Endothelial cell (in vitro differentiated cells): Measurements from ENCODE around the gene ACSM3. TPM values are rescaled to one million over a fixed set of nuclear protein-coding genes. Genes with fewer than 3 reads are reported as not detected.

ENCODE experiments used
- DNase-seq: peaks from one replicate; pipeline ENCODE4 v3.0.0; 2021; ENCODE audit warnings: low spot score
- H3K27ac Mint-ChIP-seq: one replicate; pipeline ENCODE4 v1.8.0; 2021; ENCODE audit warnings: mixed read lengths, inconsistent platforms; ENCODE audit not compliant: unreplicated experiment
- H3K27me3 Mint-ChIP-seq: one replicate; pipeline ENCODE4 v1.8.0; 2021; ENCODE audit warnings: mild to moderate bottlenecking, moderate library complexity, mixed read lengths, inconsistent platforms; ENCODE audit not compliant: unreplicated experiment
- H3K36me3 Mint-ChIP-seq: one replicate; pipeline ENCODE4 v1.8.0; 2021; ENCODE audit warnings: mild to moderate bottlenecking, low read depth, mixed read lengths, inconsistent platforms; ENCODE audit not compliant: unreplicated experiment
- H3K4me1 Mint-ChIP-seq: one replicate; pipeline ENCODE4 v1.8.0; 2021; ENCODE audit warnings: mild to moderate bottlenecking, mixed read lengths, inconsistent platforms; ENCODE audit not compliant: unreplicated experiment
- H3K4me3 Mint-ChIP-seq: one replicate; pipeline ENCODE4 v1.8.0; 2021; ENCODE audit warnings: mild to moderate bottlenecking, mixed read lengths, inconsistent platforms; ENCODE audit not compliant: unreplicated experiment
- H3K9me3 Mint-ChIP-seq: one replicate; pipeline ENCODE4 v1.8.0; 2021; ENCODE audit warnings: mixed read lengths, inconsistent platforms; ENCODE audit not compliant: unreplicated experiment
- CTCF ChIP-seq: fragments of 200-600 bp; sonication (generic); IDR thresholded peaks from one replicate; pipeline ENCODE4 v1.5.0; 2021; ENCODE audit warnings: antibody characterized with exemption; ENCODE audit not compliant: unreplicated experiment
- total RNA-seq: library from RNA; stranded (reverse); fragmentation: NEBNext Ultra II Directional; extraction: Animal tissue kit (Norgen Biotek cat#: 25700); gene quantifications from one replicate; pipeline ENCODE4 v1.2.1, GENCODE V29; 2021; ENCODE audit not compliant: unreplicated experiment

ACSM3 gene
- total RNA-seq, 1 donor from 2014 or later, result 10.3 TPM

GRCh38 chr16:20746461-20746860 lies 17.4 kb upstream of the ACSM3 start:
- H3K27me3 Mint-ChIP-seq, result peaks cover 9% of the 10 kb centered on the region
- peaks cover 5% of the 10 kb centered on the region for H3K36me3 Mint-ChIP-seq
- H3K4me3 Mint-ChIP-seq, result no peak overlapping the region
- H3K9me3 Mint-ChIP-seq, result no peaks in the 10 kb centered on the region
- DNase-seq, result no peak
- peaks cover 6% of the 10 kb centered on the region for H3K4me1 Mint-ChIP-seq
- H3K27ac Mint-ChIP-seq, result no peak overlapping the region
- no peak for TF ChIP-seq CTCF

GRCh38 chr16:20747030-20747816 lies 16.6 kb upstream of the ACSM3 start:
- H3K4me3 Mint-ChIP-seq, result no peak overlapping the region
- H3K9me3 Mint-ChIP-seq, result no peaks in the 10 kb centered on the region
- peaks cover 5% of the 10 kb centered on the region for H3K36me3 Mint-ChIP-seq
- H3K27ac Mint-ChIP-seq, result no peak overlapping the region
- peaks cover 6% of the 10 kb centered on the region for H3K4me1 Mint-ChIP-seq
- no peak for TF ChIP-seq CTCF
- DNase-seq, result no peak
- peaks cover 5% of the 10 kb centered on the region for H3K27me3 Mint-ChIP-seq

- H3K9me3 Mint-ChIP-seq, result no peaks in the 10 kb centered on the region
- H3K27me3 Mint-ChIP-seq, result peaks cover 5% of the 10 kb centered on the region
- no peak for DNase-seq
- peaks cover 5% of the 10 kb centered on the region for H3K4me1 Mint-ChIP-seq
- no peak overlapping the region for H3K4me3 Mint-ChIP-seq
- H3K27ac Mint-ChIP-seq, result no peak overlapping the region
- peaks cover 5% of the 10 kb centered on the region for H3K36me3 Mint-ChIP-seq
- no peak for TF ChIP-seq CTCF
These were observed 14.3 kb upstream of the ACSM3 start for GRCh38 chr16:20749474-20749873.

- DNase-seq, result no peak
- Mint-ChIP-seq H3K9me3 (no peaks in the 10 kb centered on the region), H3K4me1 (no peaks in the 10 kb centered on the region), H3K27ac (no peak overlapping the region), H3K4me3 (no peak overlapping the region), H3K36me3 (peaks cover 5% of the 10 kb centered on the region), H3K27me3 (peaks cover 5% of the 10 kb centered on the region)
- no peak for TF ChIP-seq CTCF
These were observed 13.3 kb upstream of the ACSM3 start for GRCh38 chr16:20750558-20750957.

GRCh38 chr16:20753727-20754126 lies 10.1 kb upstream of the ACSM3 start:
- DNase-seq, result no peak
- no peaks in the 10 kb centered on the region for H3K9me3 Mint-ChIP-seq
- no peaks in the 10 kb centered on the region for H3K36me3 Mint-ChIP-seq
- H3K4me3 Mint-ChIP-seq, result no peak overlapping the region
- no peak overlapping the region for H3K27ac Mint-ChIP-seq
- H3K27me3 Mint-ChIP-seq, result peaks cover 5% of the 10 kb centered on the region
- H3K4me1 Mint-ChIP-seq, result no peaks in the 10 kb centered on the region
- no peak for TF ChIP-seq CTCF
